Measurements from ENCODE around the gene COL5A1.

COL5A1 gene

GRCh38 chr9:134597957-134598883, 43.4 kb upstream of the COL5A1 start:
- Histone ChIP-seq H3K27me3 (no peaks in the 10 kb centered on the region), H3K4me2 (peak overlapping the region; percentile 16; the same call in 1 of the 2 replicates), H3K27ac (no peak overlapping the region), H4K20me1 (no peaks in the 10 kb centered on the region), H3K36me3 (no peaks in the 10 kb centered on the region), H3K4me3 (no peak overlapping the region), H3K4me1 (peaks cover 23% of the 10 kb centered on the region; the same call in 1 of the 2 replicates), H3K9ac (no peak overlapping the region), H3K9me3 (peaks cover 4% of the 10 kb centered on the region)
- no peak for TF ChIP-seq Cebpa-rat (IDR thresholded peaks at IDR 0.05)

GRCh38 chr9:134598884-134599245, 42.7 kb upstream of the COL5A1 start:
- peaks cover 23% of the 10 kb centered on the region; the same call in 1 of the 2 replicates for H3K4me1 ChIP-seq
- no peaks in the 10 kb centered on the region for H4K20me1 ChIP-seq
- no peak overlapping the region for H3K9ac ChIP-seq
- TF ChIP-seq Cebpa-rat (IDR thresholded peaks at IDR 0.05), result no peak
- no peak overlapping the region for H3K4me3 ChIP-seq
- H3K27me3 ChIP-seq, result no peaks in the 10 kb centered on the region
- H3K4me2 ChIP-seq, result peak overlapping the region; percentile 16; the same call in 1 of the 2 replicates
- H3K27ac ChIP-seq, result no peak overlapping the region
- H3K9me3 ChIP-seq, result peaks cover 4% of the 10 kb centered on the region
- no peaks in the 10 kb centered on the region for H3K36me3 ChIP-seq

GRCh38 chr9:134600371-134600770, 41.2 kb upstream of the COL5A1 start:
- Histone ChIP-seq H3K27ac (no peak overlapping the region), H3K9ac (no peak overlapping the region), H3K36me3 (no peaks in the 10 kb centered on the region), H3K4me2 (no peak overlapping the region), H3K4me3 (no peak overlapping the region), H3K27me3 (no peaks in the 10 kb centered on the region), H3K9me3 (peaks cover 4% of the 10 kb centered on the region), H3K4me1 (peaks cover 14% of the 10 kb centered on the region; the same call in 1 of the 2 replicates), H4K20me1 (no peaks in the 10 kb centered on the region)
- no peak for TF ChIP-seq Cebpa-rat (IDR thresholded peaks at IDR 0.05)

GRCh38 chr9:134600836-134601638, 40.6 kb upstream of the COL5A1 start:
- Histone ChIP-seq H3K27ac (no peak overlapping the region), H3K9ac (no peak overlapping the region), H3K4me3 (no peak overlapping the region), H3K4me2 (no peak overlapping the region), H4K20me1 (no peaks in the 10 kb centered on the region), H3K4me1 (peaks cover 14% of the 10 kb centered on the region; the same call in 1 of the 2 replicates), H3K9me3 (peaks cover 4% of the 10 kb centered on the region), H3K27me3 (no peaks in the 10 kb centered on the region), H3K36me3 (no peaks in the 10 kb centered on the region)
- no peak for TF ChIP-seq Cebpa-rat (IDR thresholded peaks at IDR 0.05)

- H3K4me3 ChIP-seq, result no peak overlapping the region
- H3K36me3 ChIP-seq, result no peaks in the 10 kb centered on the region
- H3K4me2 ChIP-seq, result no peak overlapping the region
- H3K9ac ChIP-seq, result no peak overlapping the region
- no peaks in the 10 kb centered on the region for H4K20me1 ChIP-seq
- peaks cover 4% of the 10 kb centered on the region for H3K9me3 ChIP-seq
- peaks cover 14% of the 10 kb centered on the region; the same call in 1 of the 2 replicates for H3K4me1 ChIP-seq
- no peak overlapping the region for H3K27ac ChIP-seq
- TF ChIP-seq Cebpa-rat (IDR thresholded peaks at IDR 0.05), result no peak
- no peaks in the 10 kb centered on the region for H3K27me3 ChIP-seq
Observed at GRCh38 chr9:134601764-134602163, 39.8 kb upstream of the COL5A1 start.

GRCh38 chr9:134602547-134603362, 38.8 kb upstream of the COL5A1 start:
- H3K4me1 ChIP-seq, result peaks cover 22% of the 10 kb centered on the region; the same call in 1 of the 2 replicates
- peaks cover 4% of the 10 kb centered on the region for H3K9me3 ChIP-seq
- no peak overlapping the region for H3K4me3 ChIP-seq
- H3K27ac ChIP-seq, result no peak overlapping the region
- no peak overlapping the region for H3K4me2 ChIP-seq
- TF ChIP-seq Cebpa-rat (IDR thresholded peaks at IDR 0.05), result no peak
- H3K9ac ChIP-seq, result no peak overlapping the region
- no peaks in the 10 kb centered on the region for H4K20me1 ChIP-seq
- no peaks in the 10 kb centered on the region for H3K36me3 ChIP-seq
- no peaks in the 10 kb centered on the region for H3K27me3 ChIP-seq

GRCh38 chr9:134604834-134605233, 36.8 kb upstream of the COL5A1 start:
- Histone ChIP-seq H3K4me2 (no peak overlapping the region), H3K27ac (no peak overlapping the region), H3K9ac (no peak overlapping the region), H3K36me3 (no peaks in the 10 kb centered on the region), H3K9me3 (peaks cover 4% of the 10 kb centered on the region), H4K20me1 (no peaks in the 10 kb centered on the region), H3K4me1 (peaks cover 13% of the 10 kb centered on the region; the same call in 1 of the 2 replicates), H3K27me3 (no peaks in the 10 kb centered on the region), H3K4me3 (no peak overlapping the region)
- TF ChIP-seq Cebpa-rat (IDR thresholded peaks at IDR 0.05), result no peak

- Histone ChIP-seq H3K9ac (no peak overlapping the region), H3K4me2 (no peak overlapping the region), H3K36me3 (no peaks in the 10 kb centered on the region), H3K27me3 (no peaks in the 10 kb centered on the region), H4K20me1 (no peaks in the 10 kb centered on the region), H3K4me1 (peaks cover 13% of the 10 kb centered on the region; the same call in 1 of the 2 replicates), H3K9me3 (peaks cover 4% of the 10 kb centered on the region), H3K4me3 (no peak overlapping the region), H3K27ac (no peak overlapping the region)
- TF ChIP-seq Cebpa-rat (IDR thresholded peaks at IDR 0.05), result no peak
Observed at GRCh38 chr9:134605351-134605965, 36.1 kb upstream of the COL5A1 start.

- TF ChIP-seq Cebpa-rat (IDR thresholded peaks at IDR 0.05), result no peak
- Histone ChIP-seq H3K27me3 (no peaks in the 10 kb centered on the region), H3K9me3 (peaks cover 4% of the 10 kb centered on the region), H3K9ac (no peak overlapping the region), H3K4me2 (no peak overlapping the region), H3K4me1 (peaks cover 13% of the 10 kb centered on the region; the same call in 1 of the 2 replicates), H3K36me3 (no peaks in the 10 kb centered on the region), H3K4me3 (no peak overlapping the region), H3K27ac (no peak overlapping the region), H4K20me1 (no peaks in the 10 kb centered on the region)
Observed at GRCh38 chr9:134605966-134606357, 35.6 kb upstream of the COL5A1 start.
